Osteocyte (in vitro differentiated cells): ENCODE results near the gene EMILIN2. TPM values are rescaled to one million over a fixed set of nuclear protein-coding genes. Genes with fewer than 3 reads are reported as not detected.
A peak's percentile ranks its signal among the peaks of the same experiment; 100 is the strongest.

Experiments used
- DNase-seq: peaks from one replicate; pipeline ENCODE4 v3.0.0; 2021; ENCODE audit warnings: mixed read lengths; ENCODE audit not compliant: unreplicated experiment; ENCODE audit errors: extremely low spot score
- H3K27ac Mint-ChIP-seq: one replicate; pipeline ENCODE4 v1.8.0; 2021; ENCODE audit warnings: mild to moderate bottlenecking, mixed read lengths; ENCODE audit not compliant: unreplicated experiment
- H3K27me3 Mint-ChIP-seq: one replicate; pipeline ENCODE4 v1.8.0; 2021; ENCODE audit warnings: mixed read lengths; ENCODE audit not compliant: unreplicated experiment
- H3K36me3 Mint-ChIP-seq: one replicate; pipeline ENCODE4 v1.8.0; 2021; ENCODE audit warnings: mixed read lengths; ENCODE audit not compliant: unreplicated experiment
- H3K4me1 Mint-ChIP-seq: one replicate; pipeline ENCODE4 v1.8.0; 2021; ENCODE audit warnings: mixed read lengths; ENCODE audit not compliant: unreplicated experiment
- H3K4me3 Mint-ChIP-seq: one replicate; pipeline ENCODE4 v1.8.0; 2021; ENCODE audit warnings: mild to moderate bottlenecking, moderate library complexity, mixed read lengths; ENCODE audit not compliant: unreplicated experiment
- H3K9me3 Mint-ChIP-seq: one replicate; pipeline ENCODE4 v1.8.0; 2021; ENCODE audit warnings: mixed read lengths; ENCODE audit not compliant: unreplicated experiment
- CTCF ChIP-seq: fragments of 200-600 bp; sonication (generic); IDR thresholded peaks from 2 replicates; pipeline ENCODE4 v1.5.0; 2021; ENCODE audit warnings: antibody characterized with exemption, mild to moderate bottlenecking, moderate library complexity
- total RNA-seq: library from RNA; stranded (reverse); gene quantifications from 2 replicates; pipeline ENCODE4 v1.2.1, GENCODE V29; 2021

The EMILIN2 gene
- total RNA-seq, 1 donor from 2014 or later: 2.2 TPM

DNA sequence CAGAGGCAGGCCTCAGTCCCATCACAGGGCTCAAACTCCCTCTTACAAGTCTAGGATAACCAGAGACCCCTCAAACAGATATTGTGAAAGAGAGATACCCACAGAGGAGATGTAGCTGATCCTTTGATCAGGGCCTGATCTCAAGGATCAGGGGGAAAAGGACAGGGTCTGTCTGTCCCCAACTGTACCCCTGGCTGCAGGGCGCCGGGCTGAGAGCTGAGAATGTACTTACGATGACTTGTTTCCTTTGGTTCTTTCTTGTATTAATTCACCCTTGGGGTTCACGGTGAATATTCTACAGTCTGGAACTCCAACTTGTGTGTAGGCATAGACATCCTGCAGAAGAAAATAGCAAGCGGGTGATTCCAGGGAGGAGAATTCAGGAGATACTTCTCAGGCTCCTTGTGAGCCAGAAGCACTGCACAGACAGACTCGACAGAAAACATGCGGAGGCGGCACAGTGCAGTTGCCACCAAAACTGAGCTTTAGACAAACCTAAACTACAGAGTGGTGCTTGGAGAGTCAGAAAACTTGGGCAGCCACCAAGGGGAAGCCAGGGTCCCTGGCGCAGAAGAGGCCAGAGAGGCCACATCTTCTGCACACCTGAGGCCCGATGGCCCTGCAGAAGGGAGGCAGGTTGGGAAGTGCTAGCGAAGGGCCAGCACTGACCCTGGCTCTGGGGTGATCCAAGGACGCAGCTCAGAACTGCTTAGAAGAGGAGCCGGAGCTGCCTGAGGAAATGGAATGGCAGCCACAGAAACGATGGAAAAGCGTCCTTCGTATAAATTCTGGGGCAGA is 73.9 kb downstream of the EMILIN2 start:
- TF ChIP-seq CTCF: no peak
- Mint-ChIP-seq H3K4me3 (no peak overlapping the region), H3K9me3 (no peaks in the 10 kb centered on the region), H3K27ac (no peak overlapping the region), H3K36me3 (peaks cover 43% of the 10 kb centered on the region), H3K27me3 (no peaks in the 10 kb centered on the region), H3K4me1 (peaks cover 4% of the 10 kb centered on the region)
- peak; percentile 56 for DNase-seq

DNA sequence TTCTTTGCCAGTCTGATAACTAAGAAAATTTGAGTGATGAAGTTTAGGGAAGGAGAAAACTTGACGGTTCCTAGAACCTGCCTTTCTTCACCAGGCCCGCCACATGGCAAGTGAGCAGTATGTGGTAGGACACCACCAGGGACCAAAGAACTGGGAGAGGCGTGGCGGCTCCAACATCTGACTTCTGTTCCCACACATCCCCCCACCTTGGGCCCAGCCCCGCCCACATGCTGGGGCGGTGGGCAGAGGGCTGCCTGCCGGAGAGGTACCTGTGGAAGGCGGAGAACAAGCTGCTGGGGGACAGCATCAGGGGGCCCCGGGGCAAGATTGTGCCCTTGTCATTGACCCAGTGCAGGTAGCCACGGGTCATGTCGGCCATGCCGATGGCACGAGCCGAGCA is 75.0 kb downstream of the EMILIN2 start:
- Mint-ChIP-seq H3K27me3 (no peaks in the 10 kb centered on the region), H3K4me3 (no peak overlapping the region), H3K36me3 (peaks cover 42% of the 10 kb centered on the region), H3K27ac (no peak overlapping the region), H3K4me1 (peaks cover 1% of the 10 kb centered on the region), H3K9me3 (no peaks in the 10 kb centered on the region)
- DNase-seq: peak; percentile 83
- no peak for TF ChIP-seq CTCF

- Mint-ChIP-seq H3K4me3 (no peak overlapping the region), H3K4me1 (no peaks in the 10 kb centered on the region), H3K27me3 (no peaks in the 10 kb centered on the region), H3K27ac (no peak overlapping the region), H3K9me3 (no peaks in the 10 kb centered on the region), H3K36me3 (peaks cover 48% of the 10 kb centered on the region)
- TF ChIP-seq CTCF: no peak
- no peak for DNase-seq
These were observed 76.7 kb downstream of the EMILIN2 start for GRCh38 chr18:2923464-2923863.

GRCh38 chr18:2924920-2925319 is 78.1 kb downstream of the EMILIN2 start:
- no peak for DNase-seq
- Mint-ChIP-seq H3K9me3 (no peaks in the 10 kb centered on the region), H3K4me1 (no peaks in the 10 kb centered on the region), H3K27me3 (no peaks in the 10 kb centered on the region), H3K36me3 (peaks cover 43% of the 10 kb centered on the region), H3K27ac (no peak overlapping the region), H3K4me3 (no peak overlapping the region)
- no peak for TF ChIP-seq CTCF

GRCh38 chr18:2926528-2926927 is 79.7 kb downstream of the EMILIN2 start:
- TF ChIP-seq CTCF: no peak

More at GRCh38 chr18:2926528-2926927, 79.7 kb downstream of the EMILIN2 start:
- Mint-ChIP-seq H3K9me3 (no peaks in the 10 kb centered on the region), H3K4me1 (no peaks in the 10 kb centered on the region), H3K27me3 (no peaks in the 10 kb centered on the region), H3K36me3 (peaks cover 38% of the 10 kb centered on the region), H3K4me3 (no peak overlapping the region), H3K27ac (no peak overlapping the region)
- DNase-seq: no peak
